Lower leg skin (tissue), 3 donors: ENCODE data around the gene NTM.

ENCODE experiments used
- CTCF ChIP-seq, 3 donors: fragments of 450-650 bp; IDR thresholded peaks; one replicate each; pipeline ENCODE4 v1.5.1; 2016; ENCODE audit warnings: antibody characterized with exemption in 3 of 3, mild to moderate bottlenecking in 3 of 3, moderate library complexity in 2 of 3
- POLR2A ChIP-seq, 2 donors: fragments of 450-650 bp; IDR thresholded peaks; one replicate each; pipeline ENCODE4 v1.6.1; 2016 to 2017; ENCODE audit warnings: antibody characterized with exemption in 2 of 2, mild to moderate bottlenecking in 1 of 2, moderate library complexity in 1 of 2

- TF ChIP-seq CTCF (IDR thresholded peaks at IDR 0.05) (no peak), POLR2A (IDR thresholded peaks at IDR 0.05) (no peak)
Observed at GRCh38 chr11:131683666-131684065, 313.3 kb downstream of the NTM start.
